KMS-11 (cell line): ENCODE measurements around the gene ERO1A.
"Not testable (repeated sequence)": the region's sequence is repeated elsewhere in the genome, so short reads cannot be mapped to it uniquely, and the experiment has no call there.

Experiments
- H2AFZ ChIP-seq: fragments of 200-600 bp; sonication (generic); 2 replicates; pipeline ENCODE4 v1.6.1; 2016; ENCODE audit warnings: antibody characterized with exemption, mixed run types, low read depth
- H3K27ac ChIP-seq: fragments of 200-600 bp; sonication (generic); 2 replicates; pipeline ENCODE4 v1.6.1; 2016; ENCODE audit warnings: mild to moderate bottlenecking, mixed run types
- H3K27me3 ChIP-seq: fragments of 200-600 bp; sonication (generic); 2 replicates; pipeline ENCODE4 v1.6.1; 2017; ENCODE audit warnings: mild to moderate bottlenecking, low read depth, mixed run types, moderate library complexity; ENCODE audit not compliant: insufficient read depth
- H3K36me3 ChIP-seq: fragments of 200-600 bp; sonication (generic); 2 replicates; pipeline ENCODE4 v1.6.1; 2017; ENCODE audit warnings: mild to moderate bottlenecking, mixed run types; ENCODE audit not compliant: insufficient read depth
- H3K4me1 ChIP-seq: fragments of 200-600 bp; sonication (generic); 2 replicates; pipeline ENCODE4 v1.6.1; 2016; ENCODE audit warnings: mild to moderate bottlenecking, low read depth, mixed run types; ENCODE audit not compliant: poor library complexity, severe bottlenecking
- H3K4me2 ChIP-seq: fragments of 200-600 bp; sonication (generic); 2 replicates; pipeline ENCODE4 v1.7.0; 2016; ENCODE audit warnings: mild to moderate bottlenecking, mixed run types
- H3K4me3 ChIP-seq: fragments of 200-600 bp; sonication (generic); IDR thresholded peaks from 2 replicates; pipeline ENCODE4 v1.6.1; 2017; ENCODE audit warnings: low read depth, low read length, mixed read lengths; ENCODE audit not compliant: insufficient read depth
- H3K79me2 ChIP-seq: fragments of 200-600 bp; sonication (generic); 2 replicates; pipeline ENCODE4 v1.6.1; 2016; ENCODE audit warnings: low read depth, mixed run types; ENCODE audit not compliant: insufficient read depth
- H3K9ac ChIP-seq: fragments of 200-600 bp; sonication (generic); 2 replicates; pipeline ENCODE4 v1.6.1; 2016; ENCODE audit warnings: mild to moderate bottlenecking, mixed run types
- H4K20me1 ChIP-seq: fragments of 200-600 bp; sonication (generic); 2 replicates; pipeline ENCODE4 v1.6.1; 2016; ENCODE audit warnings: mild to moderate bottlenecking, mixed run types; ENCODE audit not compliant: insufficient read depth
- TF ChIP-seq, protein P1 (sequence below): fragments of 200-600 bp; sonication (generic); conservative IDR thresholded peaks from 2 replicates; pipeline ENCODE4 v1.6.1; 2017; ENCODE audit warnings: low read depth, mild to moderate bottlenecking, antibody characterized with exemption, low read length, moderate library complexity, mixed read lengths

Gene ERO1A

DNA sequence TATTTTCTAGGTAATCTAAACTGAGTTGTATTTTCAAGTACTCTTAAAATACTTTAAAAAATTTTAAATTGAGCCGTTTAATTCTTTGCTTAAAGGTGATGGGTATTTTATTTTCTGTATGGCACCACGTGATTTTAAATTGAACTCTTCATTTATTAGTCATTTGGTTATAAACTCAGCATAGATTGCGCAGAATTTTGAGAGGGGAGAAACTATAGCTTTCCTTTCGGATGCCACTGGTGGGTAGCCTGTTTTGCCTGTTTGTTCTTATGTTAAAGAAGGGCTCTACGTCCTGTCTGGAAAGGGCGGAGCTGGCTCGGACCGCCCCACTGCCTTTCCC, 34.2 kb upstream of the ERO1A start:
- no peaks in the 10 kb centered on the region for H3K36me3 ChIP-seq
- H3K4me3 ChIP-seq: no peak overlapping the region
- peaks cover 10% of the 10 kb centered on the region for H3K79me2 ChIP-seq
- TF ChIP-seq, protein P1, sequence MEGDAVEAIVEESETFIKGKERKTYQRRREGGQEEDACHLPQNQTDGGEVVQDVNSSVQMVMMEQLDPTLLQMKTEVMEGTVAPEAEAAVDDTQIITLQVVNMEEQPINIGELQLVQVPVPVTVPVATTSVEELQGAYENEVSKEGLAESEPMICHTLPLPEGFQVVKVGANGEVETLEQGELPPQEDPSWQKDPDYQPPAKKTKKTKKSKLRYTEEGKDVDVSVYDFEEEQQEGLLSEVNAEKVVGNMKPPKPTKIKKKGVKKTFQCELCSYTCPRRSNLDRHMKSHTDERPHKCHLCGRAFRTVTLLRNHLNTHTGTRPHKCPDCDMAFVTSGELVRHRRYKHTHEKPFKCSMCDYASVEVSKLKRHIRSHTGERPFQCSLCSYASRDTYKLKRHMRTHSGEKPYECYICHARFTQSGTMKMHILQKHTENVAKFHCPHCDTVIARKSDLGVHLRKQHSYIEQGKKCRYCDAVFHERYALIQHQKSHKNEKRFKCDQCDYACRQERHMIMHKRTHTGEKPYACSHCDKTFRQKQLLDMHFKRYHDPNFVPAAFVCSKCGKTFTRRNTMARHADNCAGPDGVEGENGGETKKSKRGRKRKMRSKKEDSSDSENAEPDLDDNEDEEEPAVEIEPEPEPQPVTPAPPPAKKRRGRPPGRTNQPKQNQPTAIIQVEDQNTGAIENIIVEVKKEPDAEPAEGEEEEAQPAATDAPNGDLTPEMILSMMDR: no peak
- H3K27me3 ChIP-seq: no peaks in the 10 kb centered on the region
- peaks cover 19% of the 10 kb centered on the region for H3K4me1 ChIP-seq
- H2AFZ ChIP-seq: no peak overlapping the region
- H4K20me1 ChIP-seq: no peaks in the 10 kb centered on the region
- no peak overlapping the region for H3K27ac ChIP-seq
- H3K4me2 ChIP-seq: peak overlapping the region; percentile 76
- H3K9ac ChIP-seq: no peak overlapping the region

DNA sequence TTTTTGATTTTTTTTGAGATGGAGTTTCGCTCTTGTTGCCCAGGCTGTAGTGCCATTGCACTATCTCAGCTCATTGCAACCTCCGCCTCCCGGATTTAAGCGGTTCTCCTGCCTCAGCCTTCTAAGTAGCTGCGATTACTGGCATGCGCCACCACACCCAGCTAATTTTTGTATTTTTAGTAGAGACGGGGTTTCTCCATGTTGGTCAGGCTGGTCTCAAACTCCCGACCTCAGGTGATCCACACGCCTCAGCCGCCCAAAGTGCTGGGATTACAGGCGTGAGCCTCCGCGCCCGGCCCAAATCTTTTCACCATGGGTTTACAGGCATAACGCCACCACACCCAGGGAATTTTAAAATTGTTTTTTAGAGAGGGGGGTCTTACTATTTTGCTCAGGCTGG, 33.7 kb upstream of the ERO1A start:
- not testable (repeated sequence) for H3K4me2 ChIP-seq, H4K20me1 ChIP-seq, H3K27me3 ChIP-seq, H3K27ac ChIP-seq, H2AFZ ChIP-seq, H3K9ac ChIP-seq, H3K36me3 ChIP-seq, H3K4me3 ChIP-seq
- H3K79me2 ChIP-seq: peaks cover 10% of the 10 kb centered on the region
- peaks cover 20% of the 10 kb centered on the region for H3K4me1 ChIP-seq

DNA sequence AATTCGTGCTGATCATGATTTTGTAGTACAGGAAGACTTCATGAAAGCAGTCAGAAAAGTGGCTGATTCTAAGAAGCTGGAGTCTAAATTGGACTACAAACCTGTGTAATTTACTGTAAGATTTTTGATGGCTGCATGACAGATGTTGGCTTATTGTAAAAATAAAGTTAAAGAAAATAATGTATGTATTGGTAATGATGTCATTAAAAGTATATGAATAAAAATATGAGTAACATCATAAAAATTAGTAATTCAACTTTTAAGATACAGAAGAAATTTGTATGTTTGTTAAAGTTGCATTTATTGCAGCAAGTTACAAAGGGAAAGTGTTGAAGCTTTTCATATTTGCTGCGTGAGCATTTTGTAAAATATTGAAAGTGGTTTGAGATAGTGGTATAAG, 32.2 kb upstream of the ERO1A start:
- not testable (repeated sequence) for H3K36me3 ChIP-seq, H2AFZ ChIP-seq, H3K27ac ChIP-seq, H4K20me1 ChIP-seq, H3K27me3 ChIP-seq, H3K9ac ChIP-seq, H3K4me2 ChIP-seq, H3K4me3 ChIP-seq
- H3K79me2 ChIP-seq: peaks cover 10% of the 10 kb centered on the region
- peaks cover 20% of the 10 kb centered on the region for H3K4me1 ChIP-seq

DNA sequence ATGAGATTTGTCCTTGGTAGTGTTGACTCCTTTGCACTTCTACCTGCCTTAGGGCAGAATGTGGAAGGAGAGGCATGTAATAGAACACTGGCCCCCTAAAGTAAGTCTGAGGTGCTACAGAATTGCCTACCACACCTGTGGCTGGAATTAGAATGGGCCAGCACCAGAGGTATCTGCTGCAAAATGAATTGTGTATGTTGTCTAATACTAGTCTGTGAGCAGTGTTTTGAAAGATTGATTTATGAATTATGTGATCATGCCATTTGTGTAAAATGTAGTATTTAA, 28.9 kb upstream of the ERO1A start:
- TF ChIP-seq, protein P1: no peak
- H3K4me1 ChIP-seq: peaks cover 12% of the 10 kb centered on the region
- H3K4me3 ChIP-seq: no peak overlapping the region
- H3K4me2 ChIP-seq: no peak overlapping the region
- no peaks in the 10 kb centered on the region for H3K79me2 ChIP-seq
- H3K27me3 ChIP-seq: no peaks in the 10 kb centered on the region
- H2AFZ ChIP-seq: no peak overlapping the region
- H3K36me3 ChIP-seq: no peaks in the 10 kb centered on the region
- H3K9ac ChIP-seq: no peak overlapping the region
- no peaks in the 10 kb centered on the region for H4K20me1 ChIP-seq
- H3K27ac ChIP-seq: no peak overlapping the region

DNA sequence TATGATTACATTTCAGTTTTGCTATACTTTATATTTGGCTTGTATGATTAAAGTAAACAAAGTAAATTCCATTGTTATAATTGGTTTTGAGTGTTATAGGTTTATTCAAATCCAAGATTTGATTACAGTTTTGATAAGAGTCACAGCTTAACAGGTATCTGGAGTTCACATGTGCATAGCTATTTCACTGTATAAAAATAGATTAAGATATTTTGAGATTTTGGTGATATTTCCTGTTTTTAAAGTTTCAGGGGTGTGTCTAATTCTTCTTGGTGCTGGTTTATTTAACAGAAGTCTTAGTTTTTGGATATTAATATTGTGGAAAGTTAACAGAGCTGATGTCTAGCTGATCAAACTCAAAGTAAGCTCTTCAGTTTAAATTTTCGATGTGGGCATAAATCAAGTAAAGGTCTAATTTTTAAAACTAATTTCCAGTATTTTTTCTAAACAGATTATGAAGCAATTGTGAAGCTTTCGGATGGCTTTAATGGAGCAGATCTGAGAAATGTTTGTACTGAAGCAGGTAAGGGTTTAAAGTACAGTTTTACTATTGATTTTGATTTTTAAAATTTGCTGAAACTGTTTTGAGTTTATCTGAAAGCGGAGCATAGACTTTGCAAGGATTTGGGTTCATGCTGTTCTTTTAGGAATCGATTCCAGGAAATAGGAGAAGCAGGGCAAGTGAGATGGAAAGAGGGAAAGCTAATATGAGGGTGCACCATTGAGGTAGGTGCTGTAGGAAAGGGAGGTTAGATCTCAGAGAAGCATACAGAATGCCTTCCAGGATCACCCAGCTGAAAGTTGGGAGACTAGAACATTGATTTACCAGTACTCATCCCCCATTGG, 28.4 kb upstream of the ERO1A start:
- TF ChIP-seq, protein P1: no peak
- H2AFZ ChIP-seq: no peak overlapping the region
- H3K4me2 ChIP-seq: no peak overlapping the region
- H3K27me3 ChIP-seq: no peaks in the 10 kb centered on the region
- no peaks in the 10 kb centered on the region for H3K36me3 ChIP-seq
- H3K9ac ChIP-seq: no peak overlapping the region
- H4K20me1 ChIP-seq: no peaks in the 10 kb centered on the region
- no peak overlapping the region for H3K4me3 ChIP-seq
- H3K79me2 ChIP-seq: no peaks in the 10 kb centered on the region
- H3K4me1 ChIP-seq: peaks cover 10% of the 10 kb centered on the region
- no peak overlapping the region for H3K27ac ChIP-seq
